ENCODE results near the gene IL12RB2.

IL12RB2 gene

GRCh38 chr1:67307251-67308060, at the start of gene IL12RB2:
IL12RB2 (plus strand) TSS chr1:67307873; CDS start chr1:67320369, 12,496 bp downstream.
- H3K27ac Mint-ChIP-seq: peak within 1 kb of the TSS; percentile 99
- H3K9me3 Mint-ChIP-seq: no peaks in the 10 kb centered on the region
- peaks cover 42% of the 10 kb centered on the region for H3K36me3 Mint-ChIP-seq (ENCODE audit: low read depth)
- peaks cover 66% of the 10 kb centered on the region for H3K4me1 Mint-ChIP-seq (ENCODE audit: low read depth)
- H3K27me3 Mint-ChIP-seq (ENCODE audit: low read depth): no peaks in the 10 kb centered on the region
- peak within 1 kb of the TSS; percentile 99 for H3K4me3 Mint-ChIP-seq

- peak overlapping the region; percentile 76 for H3K27ac Mint-ChIP-seq
- H3K4me1 Mint-ChIP-seq (ENCODE audit: low read depth): peaks cover 37% of the 10 kb centered on the region
- peaks cover 15% of the 10 kb centered on the region for H3K36me3 Mint-ChIP-seq (ENCODE audit: low read depth)
- no peaks in the 10 kb centered on the region for H3K9me3 Mint-ChIP-seq
- no peaks in the 10 kb centered on the region for H3K27me3 Mint-ChIP-seq (ENCODE audit: low read depth)
- H3K4me3 Mint-ChIP-seq: no peak overlapping the region
These were observed 46.0 kb upstream of the IL12RB2 start for GRCh38 chr1:67261680-67262079.

GRCh38 chr1:67262735-67263134, 44.9 kb upstream of the IL12RB2 start:
- no peak overlapping the region for H3K27ac Mint-ChIP-seq

GRCh38 chr1:67264152-67264551, 43.5 kb upstream of the IL12RB2 start:
- H3K9me3 Mint-ChIP-seq: no peaks in the 10 kb centered on the region
- H3K4me3 Mint-ChIP-seq: no peak overlapping the region
- peak overlapping the region; percentile 82 for H3K27ac Mint-ChIP-seq
- H3K4me1 Mint-ChIP-seq (ENCODE audit: low read depth): peaks cover 44% of the 10 kb centered on the region
- H3K27me3 Mint-ChIP-seq (ENCODE audit: low read depth): no peaks in the 10 kb centered on the region
- H3K36me3 Mint-ChIP-seq (ENCODE audit: low read depth): peaks cover 7% of the 10 kb centered on the region

More at GRCh38 chr1:67262735-67263134, 44.9 kb upstream of the IL12RB2 start:
- Mint-ChIP-seq H3K27me3 (ENCODE audit: low read depth) (no peaks in the 10 kb centered on the region), H3K4me1 (ENCODE audit: low read depth) (peaks cover 39% of the 10 kb centered on the region), H3K36me3 (ENCODE audit: low read depth) (peaks cover 8% of the 10 kb centered on the region), H3K9me3 (no peaks in the 10 kb centered on the region), H3K4me3 (no peak overlapping the region)

- peak overlapping the region; percentile 82 for H3K27ac Mint-ChIP-seq
- H3K36me3 Mint-ChIP-seq (ENCODE audit: low read depth): peaks cover 5% of the 10 kb centered on the region
- peaks cover under 1% of the 10 kb centered on the region for H3K9me3 Mint-ChIP-seq
- H3K4me3 Mint-ChIP-seq: peak overlapping the region; percentile 65
- peaks cover 44% of the 10 kb centered on the region for H3K4me1 Mint-ChIP-seq (ENCODE audit: low read depth)
- no peaks in the 10 kb centered on the region for H3K27me3 Mint-ChIP-seq (ENCODE audit: low read depth)
These were observed 42.8 kb upstream of the IL12RB2 start for GRCh38 chr1:67264899-67265298.

- Mint-ChIP-seq H3K27ac (no peak overlapping the region), H3K9me3 (peaks cover 30% of the 10 kb centered on the region), H3K27me3 (ENCODE audit: low read depth) (no peaks in the 10 kb centered on the region), H3K36me3 (ENCODE audit: low read depth) (peaks cover 36% of the 10 kb centered on the region), H3K4me1 (ENCODE audit: low read depth) (peaks cover 50% of the 10 kb centered on the region), H3K4me3 (no peak overlapping the region)
These were observed 38.6 kb upstream of the IL12RB2 start for GRCh38 chr1:67269061-67269460.

- peaks cover 41% of the 10 kb centered on the region for H3K36me3 Mint-ChIP-seq (ENCODE audit: low read depth)
- H3K27me3 Mint-ChIP-seq (ENCODE audit: low read depth): no peaks in the 10 kb centered on the region
- H3K27ac Mint-ChIP-seq: peak overlapping the region; percentile 8
- peaks cover 35% of the 10 kb centered on the region for H3K9me3 Mint-ChIP-seq
- H3K4me1 Mint-ChIP-seq (ENCODE audit: low read depth): peaks cover 55% of the 10 kb centered on the region
- H3K4me3 Mint-ChIP-seq: no peak overlapping the region
These were observed 37.1 kb upstream of the IL12RB2 start for GRCh38 chr1:67270541-67270940.

- Mint-ChIP-seq H3K4me1 (ENCODE audit: low read depth) (peaks cover 48% of the 10 kb centered on the region), H3K27me3 (ENCODE audit: low read depth) (no peaks in the 10 kb centered on the region), H3K27ac (peak overlapping the region; percentile 89)
These were observed 34.1 kb upstream of the IL12RB2 start for GRCh38 chr1:67273591-67273990.

GRCh38 chr1:67274623-67275325, 32.9 kb upstream of the IL12RB2 start:
- Mint-ChIP-seq H3K4me3 (peak overlapping the region; percentile 25), H3K9me3 (peaks cover 47% of the 10 kb centered on the region), H3K36me3 (ENCODE audit: low read depth) (peaks cover 51% of the 10 kb centered on the region), H3K27me3 (ENCODE audit: low read depth) (no peaks in the 10 kb centered on the region), H3K4me1 (ENCODE audit: low read depth) (peaks cover 48% of the 10 kb centered on the region), H3K27ac (peak overlapping the region; percentile 89)

More at GRCh38 chr1:67273591-67273990, 34.1 kb upstream of the IL12RB2 start:
- peak overlapping the region; percentile 25 for H3K4me3 Mint-ChIP-seq
- peaks cover 51% of the 10 kb centered on the region for H3K36me3 Mint-ChIP-seq (ENCODE audit: low read depth)
- peaks cover 47% of the 10 kb centered on the region for H3K9me3 Mint-ChIP-seq

GRCh38 chr1:67280696-67281095, 27.0 kb upstream of the IL12RB2 start:
- Mint-ChIP-seq H3K4me1 (ENCODE audit: low read depth) (peaks cover 31% of the 10 kb centered on the region), H3K27ac (no peak overlapping the region), H3K9me3 (peaks cover 12% of the 10 kb centered on the region), H3K27me3 (ENCODE audit: low read depth) (no peaks in the 10 kb centered on the region), H3K36me3 (ENCODE audit: low read depth) (peaks cover 19% of the 10 kb centered on the region), H3K4me3 (no peak overlapping the region)

- Mint-ChIP-seq H3K36me3 (ENCODE audit: low read depth) (peaks cover 19% of the 10 kb centered on the region), H3K9me3 (peaks cover 8% of the 10 kb centered on the region), H3K4me1 (ENCODE audit: low read depth) (peaks cover 32% of the 10 kb centered on the region), H3K27ac (no peak overlapping the region), H3K4me3 (no peak overlapping the region), H3K27me3 (ENCODE audit: low read depth) (no peaks in the 10 kb centered on the region)
These were observed 26.4 kb upstream of the IL12RB2 start for GRCh38 chr1:67281244-67281643.

GRCh38 chr1:67285780-67286488, 21.7 kb upstream of the IL12RB2 start:
- Mint-ChIP-seq H3K9me3 (peaks cover 2% of the 10 kb centered on the region), H3K4me1 (ENCODE audit: low read depth) (peaks cover 45% of the 10 kb centered on the region), H3K27me3 (ENCODE audit: low read depth) (no peaks in the 10 kb centered on the region), H3K4me3 (no peak overlapping the region), H3K36me3 (ENCODE audit: low read depth) (peaks cover 20% of the 10 kb centered on the region), H3K27ac (peak overlapping the region; percentile 2)

GRCh38 chr1:67290236-67290635, 17.4 kb upstream of the IL12RB2 start:
- Mint-ChIP-seq H3K4me1 (ENCODE audit: low read depth) (peaks cover 53% of the 10 kb centered on the region), H3K36me3 (ENCODE audit: low read depth) (peaks cover 32% of the 10 kb centered on the region), H3K4me3 (no peak overlapping the region), H3K27ac (no peak overlapping the region), H3K9me3 (peaks cover 14% of the 10 kb centered on the region), H3K27me3 (ENCODE audit: low read depth) (no peaks in the 10 kb centered on the region)

- Mint-ChIP-seq H3K9me3 (peaks cover 17% of the 10 kb centered on the region), H3K4me3 (peak overlapping the region; percentile 80), H3K4me1 (ENCODE audit: low read depth) (peaks cover 50% of the 10 kb centered on the region), H3K36me3 (ENCODE audit: low read depth) (peaks cover 23% of the 10 kb centered on the region), H3K27ac (peak overlapping the region; percentile 94), H3K27me3 (ENCODE audit: low read depth) (no peaks in the 10 kb centered on the region)
These were observed 12.6 kb upstream of the IL12RB2 start for GRCh38 chr1:67294836-67295617.
